GM19240 (cell line): Measurements from ENCODE around the gene NEDD4L.

ENCODE experiments used
- DNase-seq: peaks from one replicate; pipeline ENCODE4 v3.0.0; 2011; ENCODE audit warnings: low spot score; ENCODE audit not compliant: insufficient read length

Gene NEDD4L

DNA sequence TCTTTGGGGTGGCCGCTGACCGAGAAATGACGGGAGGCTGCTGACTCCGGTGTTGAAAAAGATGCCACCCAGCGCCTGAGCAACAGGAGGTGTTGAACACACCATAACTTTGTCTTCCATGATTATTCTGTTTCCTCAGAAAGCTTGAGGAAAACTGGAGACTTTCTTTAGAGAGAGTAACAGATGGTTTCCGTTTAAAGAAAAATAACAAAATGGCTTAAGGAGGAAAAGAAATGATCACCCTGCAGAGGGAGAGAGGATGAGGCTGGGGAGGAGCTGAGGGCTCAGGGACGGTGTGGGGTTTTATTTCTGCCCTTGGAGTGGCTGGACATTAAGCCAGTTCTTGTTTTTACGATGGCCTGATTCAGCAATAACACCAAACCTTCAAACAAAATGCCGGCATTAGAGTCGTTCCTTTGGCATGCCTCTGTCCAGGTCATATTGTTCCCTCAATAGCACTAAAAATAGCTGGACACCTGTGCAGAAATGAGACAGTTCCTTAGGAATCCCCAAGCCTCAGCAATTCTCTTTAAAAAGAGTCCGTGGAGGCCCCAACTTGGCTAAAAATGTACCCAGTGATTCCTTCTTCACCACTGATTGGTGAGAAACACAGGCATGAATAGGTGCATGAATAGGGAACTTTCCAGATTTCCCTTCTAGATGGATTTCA lies 402.5 kb downstream of the NEDD4L start:
- no peak for DNase-seq

DNA sequence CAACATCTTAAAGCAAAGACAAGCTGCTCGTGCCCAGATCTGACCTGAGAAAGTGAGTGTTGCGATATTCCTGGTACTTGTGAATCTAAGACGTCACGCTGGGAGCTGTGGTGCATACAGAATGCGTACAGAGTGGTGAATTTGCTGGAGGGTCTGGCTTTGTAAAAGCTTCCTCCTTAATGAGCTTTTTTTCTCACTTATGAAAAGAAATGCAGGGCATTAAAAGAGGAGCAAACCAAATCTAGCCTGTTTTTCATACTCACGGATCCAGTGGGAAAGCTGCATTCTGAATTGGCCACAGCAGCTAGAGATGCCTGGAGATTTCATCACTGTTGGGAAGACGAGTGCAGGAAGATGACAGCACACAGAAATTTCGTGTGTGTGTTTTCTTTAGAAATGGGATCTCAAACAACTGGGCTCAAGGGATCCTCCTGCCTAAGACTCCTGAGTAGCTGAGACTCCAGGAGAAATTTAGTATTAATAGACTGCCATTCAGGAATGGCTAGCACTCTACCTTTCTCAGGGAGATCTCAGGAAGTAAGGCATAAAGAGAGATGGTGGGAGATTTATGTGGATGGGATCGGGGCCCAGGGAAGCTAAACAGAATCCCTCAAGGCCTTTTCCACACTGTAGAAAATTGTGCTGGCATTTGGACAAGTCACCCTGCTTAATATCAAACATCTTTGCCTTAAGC lies 403.5 kb downstream of the NEDD4L start:
- no peak for DNase-seq

GRCh38 chr18:58449464-58449863 lies 405.4 kb downstream of the NEDD4L start:
- DNase-seq = no peak
